ENCODE measurements around the gene MRPL12. TPM values are rescaled to one million over a fixed set of nuclear protein-coding genes. Genes with fewer than 3 reads are reported as not detected.

The MRPL12 gene
- total RNA-seq, 1 experiment from 2014 or later: 260 TPM

DNA sequence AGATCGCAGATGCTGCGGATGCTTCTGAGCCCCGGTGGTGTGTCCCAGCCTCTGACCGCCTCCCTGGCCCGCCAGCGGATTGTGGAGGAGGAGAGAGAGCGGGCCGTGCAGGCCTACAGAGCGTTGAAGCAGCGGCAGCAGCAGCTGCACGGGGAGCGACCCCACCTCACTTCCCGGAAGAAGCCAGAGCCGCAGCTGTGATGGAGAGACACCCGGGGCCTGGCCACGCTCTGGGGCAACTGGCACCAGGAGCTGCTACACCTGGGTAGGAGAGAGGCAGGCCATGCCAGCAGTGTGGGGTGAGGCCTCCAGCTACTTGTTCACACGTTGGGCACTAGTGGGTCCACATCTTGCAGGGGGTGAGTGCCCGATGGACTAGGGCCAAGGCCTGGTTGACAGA, 30.7 kb upstream of the MRPL12 start:
- Histone ChIP-seq H3K4me2 (ENCODE audit: low read length) (no peak overlapping the region), H3K9me2 (ENCODE audit: insufficient read depth) (no peaks in the 10 kb centered on the region), H3K79me2 (ENCODE audit: insufficient read depth, low read length) (peaks cover 53% of the 10 kb centered on the region), H4K20me1 (ENCODE audit: insufficient read depth) (peaks cover 3% of the 10 kb centered on the region; the same call in 1 of the 2 replicates), H2AFZ (ENCODE audit: low read depth, low read length, poor library complexity, severe bottlenecking) (no peak overlapping the region), H3K27ac (ENCODE audit: low read depth, low read length) (no peak overlapping the region), H3K9me3 (ENCODE audit: control insufficient read depth in 1 of 2, insufficient read depth in 1 of 2, low read depth in 1 of 2, low read length in 2 of 2) (no peaks in the 10 kb centered on the region), H3K4me1 (ENCODE audit: control insufficient read depth in 1 of 2, insufficient read depth in 2 of 2, low read length in 2 of 2) (peaks cover 9% of the 10 kb centered on the region in 2 experiments), H3K4me3 (replicated peaks in 1 of 2; ENCODE audit: low read depth in 1 of 2, low read length in 2 of 2) (no peak overlapping the region), H3K9ac (ENCODE audit: low read length) (no peak overlapping the region), H3K27me3 (ENCODE audit: insufficient read depth, low read length) (no peaks in the 10 kb centered on the region), H3K36me3 (ENCODE audit: control insufficient read depth in 1 of 2, insufficient read depth in 2 of 2, low read length in 2 of 2) (peaks cover 40 to 59% of the 10 kb centered on the region in 2 experiments)
- BruUV-seq (replicated peaks): no TSS peak
- TF ChIP-seq, protein P1, sequence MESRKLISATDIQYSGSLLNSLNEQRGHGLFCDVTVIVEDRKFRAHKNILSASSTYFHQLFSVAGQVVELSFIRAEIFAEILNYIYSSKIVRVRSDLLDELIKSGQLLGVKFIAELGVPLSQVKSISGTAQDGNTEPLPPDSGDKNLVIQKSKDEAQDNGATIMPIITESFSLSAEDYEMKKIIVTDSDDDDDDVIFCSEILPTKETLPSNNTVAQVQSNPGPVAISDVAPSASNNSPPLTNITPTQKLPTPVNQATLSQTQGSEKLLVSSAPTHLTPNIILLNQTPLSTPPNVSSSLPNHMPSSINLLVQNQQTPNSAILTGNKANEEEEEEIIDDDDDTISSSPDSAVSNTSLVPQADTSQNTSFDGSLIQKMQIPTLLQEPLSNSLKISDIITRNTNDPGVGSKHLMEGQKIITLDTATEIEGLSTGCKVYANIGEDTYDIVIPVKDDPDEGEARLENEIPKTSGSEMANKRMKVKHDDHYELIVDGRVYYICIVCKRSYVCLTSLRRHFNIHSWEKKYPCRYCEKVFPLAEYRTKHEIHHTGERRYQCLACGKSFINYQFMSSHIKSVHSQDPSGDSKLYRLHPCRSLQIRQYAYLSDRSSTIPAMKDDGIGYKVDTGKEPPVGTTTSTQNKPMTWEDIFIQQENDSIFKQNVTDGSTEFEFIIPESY (IDR thresholded peaks at IDR 0.05; ENCODE audit: extremely low read depth, insufficient replicate concordance, low read length): no peak
- no peak for TF ChIP-seq TCF7L2 (IDR thresholded peaks at IDR 0.05; ENCODE audit: borderline replicate concordance, extremely low read depth, insufficient read depth, insufficient read length)
- TF ChIP-seq, protein P2, sequence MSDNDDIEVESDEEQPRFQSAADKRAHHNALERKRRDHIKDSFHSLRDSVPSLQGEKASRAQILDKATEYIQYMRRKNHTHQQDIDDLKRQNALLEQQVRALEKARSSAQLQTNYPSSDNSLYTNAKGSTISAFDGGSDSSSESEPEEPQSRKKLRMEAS (IDR thresholded peaks at IDR 0.05): no peak
- TF ChIP-seq, protein P3, sequence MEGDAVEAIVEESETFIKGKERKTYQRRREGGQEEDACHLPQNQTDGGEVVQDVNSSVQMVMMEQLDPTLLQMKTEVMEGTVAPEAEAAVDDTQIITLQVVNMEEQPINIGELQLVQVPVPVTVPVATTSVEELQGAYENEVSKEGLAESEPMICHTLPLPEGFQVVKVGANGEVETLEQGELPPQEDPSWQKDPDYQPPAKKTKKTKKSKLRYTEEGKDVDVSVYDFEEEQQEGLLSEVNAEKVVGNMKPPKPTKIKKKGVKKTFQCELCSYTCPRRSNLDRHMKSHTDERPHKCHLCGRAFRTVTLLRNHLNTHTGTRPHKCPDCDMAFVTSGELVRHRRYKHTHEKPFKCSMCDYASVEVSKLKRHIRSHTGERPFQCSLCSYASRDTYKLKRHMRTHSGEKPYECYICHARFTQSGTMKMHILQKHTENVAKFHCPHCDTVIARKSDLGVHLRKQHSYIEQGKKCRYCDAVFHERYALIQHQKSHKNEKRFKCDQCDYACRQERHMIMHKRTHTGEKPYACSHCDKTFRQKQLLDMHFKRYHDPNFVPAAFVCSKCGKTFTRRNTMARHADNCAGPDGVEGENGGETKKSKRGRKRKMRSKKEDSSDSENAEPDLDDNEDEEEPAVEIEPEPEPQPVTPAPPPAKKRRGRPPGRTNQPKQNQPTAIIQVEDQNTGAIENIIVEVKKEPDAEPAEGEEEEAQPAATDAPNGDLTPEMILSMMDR (IDR thresholded peaks at IDR 0.05 in 2 of 3, conservative IDR thresholded peaks at IDR 0.05 in 1 of 3; ENCODE audit: borderline replicate concordance in 1 of 3, insufficient read depth in 1 of 3, low read depth in 2 of 3, low read length in 2 of 3): no peak
- no peak for TF ChIP-seq POLR2A (IDR thresholded peaks at IDR 0.05; ENCODE audit: borderline replicate concordance, extremely low read depth, insufficient read depth, insufficient read length)
- no peak for TF ChIP-seq ZNF274 (IDR thresholded peaks at IDR 0.05; ENCODE audit: low read depth, low read length)
- no peak for TF ChIP-seq SRF (IDR thresholded peaks at IDR 0.05; ENCODE audit: low read depth)
- no peak for TF ChIP-seq RAD21 (IDR thresholded peaks at IDR 0.05; ENCODE audit: low read depth)
- TF ChIP-seq JUND (IDR thresholded peaks at IDR 0.05): no peak
- TF ChIP-seq, protein P4, sequence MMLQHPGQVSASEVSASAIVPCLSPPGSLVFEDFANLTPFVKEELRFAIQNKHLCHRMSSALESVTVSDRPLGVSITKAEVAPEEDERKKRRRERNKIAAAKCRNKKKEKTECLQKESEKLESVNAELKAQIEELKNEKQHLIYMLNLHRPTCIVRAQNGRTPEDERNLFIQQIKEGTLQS (IDR thresholded peaks at IDR 0.05): no peak
- TF ChIP-seq FOSL1 (IDR thresholded peaks at IDR 0.05; ENCODE audit: low read depth): no peak
- TF ChIP-seq, protein P5, sequence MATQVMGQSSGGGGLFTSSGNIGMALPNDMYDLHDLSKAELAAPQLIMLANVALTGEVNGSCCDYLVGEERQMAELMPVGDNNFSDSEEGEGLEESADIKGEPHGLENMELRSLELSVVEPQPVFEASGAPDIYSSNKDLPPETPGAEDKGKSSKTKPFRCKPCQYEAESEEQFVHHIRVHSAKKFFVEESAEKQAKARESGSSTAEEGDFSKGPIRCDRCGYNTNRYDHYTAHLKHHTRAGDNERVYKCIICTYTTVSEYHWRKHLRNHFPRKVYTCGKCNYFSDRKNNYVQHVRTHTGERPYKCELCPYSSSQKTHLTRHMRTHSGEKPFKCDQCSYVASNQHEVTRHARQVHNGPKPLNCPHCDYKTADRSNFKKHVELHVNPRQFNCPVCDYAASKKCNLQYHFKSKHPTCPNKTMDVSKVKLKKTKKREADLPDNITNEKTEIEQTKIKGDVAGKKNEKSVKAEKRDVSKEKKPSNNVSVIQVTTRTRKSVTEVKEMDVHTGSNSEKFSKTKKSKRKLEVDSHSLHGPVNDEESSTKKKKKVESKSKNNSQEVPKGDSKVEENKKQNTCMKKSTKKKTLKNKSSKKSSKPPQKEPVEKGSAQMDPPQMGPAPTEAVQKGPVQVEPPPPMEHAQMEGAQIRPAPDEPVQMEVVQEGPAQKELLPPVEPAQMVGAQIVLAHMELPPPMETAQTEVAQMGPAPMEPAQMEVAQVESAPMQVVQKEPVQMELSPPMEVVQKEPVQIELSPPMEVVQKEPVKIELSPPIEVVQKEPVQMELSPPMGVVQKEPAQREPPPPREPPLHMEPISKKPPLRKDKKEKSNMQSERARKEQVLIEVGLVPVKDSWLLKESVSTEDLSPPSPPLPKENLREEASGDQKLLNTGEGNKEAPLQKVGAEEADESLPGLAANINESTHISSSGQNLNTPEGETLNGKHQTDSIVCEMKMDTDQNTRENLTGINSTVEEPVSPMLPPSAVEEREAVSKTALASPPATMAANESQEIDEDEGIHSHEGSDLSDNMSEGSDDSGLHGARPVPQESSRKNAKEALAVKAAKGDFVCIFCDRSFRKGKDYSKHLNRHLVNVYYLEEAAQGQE (IDR thresholded peaks at IDR 0.05; ENCODE audit: low read depth): no peak
- intact Hi-C loops (cut with micrococcal nuclease): no loop called here
- no peak for DNase-seq (ENCODE audit: low read depth, low spot score)
- ChIA-PET CTCF (no interaction called here), POLR2A (interaction anchor here (0.7 kb wide), 1 partner anchor 11 kb away, joined by 3 read pairs; the partner anchor contains the start of genes ARL16 and HGS), RAD21 (ENCODE audit: low non-redundant PET in 1 of 2, low total read pairs in 2 of 2, uncharacterized antibody in 2 of 2, unreplicated experiment in 2 of 2) (no interaction called here)
- no peak for ATAC-seq

Measured in HCT116 (cell line).